Activated naive CD8-positive, alpha-beta T cell treated with anti-CD3 and anti-CD28 coated beads, Interleukin-2, amount 50 U/mL, for 16 hours (primary cell): Measurements from ENCODE around the gene SEMA4D.
A peak's percentile ranks its signal among the peaks of the same experiment; 100 is the strongest.

Source experiments
- DNase-seq: peaks from one replicate; pipeline ENCODE4 v3.0.0-alpha.2; 2020; ENCODE audit warnings: low read depth, low spot score

Gene SEMA4D

DNA sequence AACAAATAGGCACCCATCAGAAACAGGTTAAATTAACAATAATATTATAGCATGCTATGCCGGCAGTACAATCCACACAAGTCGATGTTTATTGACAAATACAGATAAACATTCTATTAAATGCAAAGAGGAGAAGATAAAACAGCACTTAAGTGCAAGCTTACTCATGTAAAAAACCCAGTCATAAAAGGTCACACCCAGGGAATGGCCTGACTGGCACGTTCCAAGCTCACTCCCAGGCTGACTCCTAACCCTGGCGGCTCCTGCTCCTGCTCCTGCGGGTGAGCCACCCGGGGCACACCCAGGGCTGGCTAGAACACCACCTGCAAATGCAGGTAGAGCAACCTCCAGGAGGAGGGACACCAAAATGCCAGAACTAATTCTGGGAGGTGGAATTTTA is 66.9 kb downstream of the SEMA4D start:
- no peak for DNase-seq

DNA sequence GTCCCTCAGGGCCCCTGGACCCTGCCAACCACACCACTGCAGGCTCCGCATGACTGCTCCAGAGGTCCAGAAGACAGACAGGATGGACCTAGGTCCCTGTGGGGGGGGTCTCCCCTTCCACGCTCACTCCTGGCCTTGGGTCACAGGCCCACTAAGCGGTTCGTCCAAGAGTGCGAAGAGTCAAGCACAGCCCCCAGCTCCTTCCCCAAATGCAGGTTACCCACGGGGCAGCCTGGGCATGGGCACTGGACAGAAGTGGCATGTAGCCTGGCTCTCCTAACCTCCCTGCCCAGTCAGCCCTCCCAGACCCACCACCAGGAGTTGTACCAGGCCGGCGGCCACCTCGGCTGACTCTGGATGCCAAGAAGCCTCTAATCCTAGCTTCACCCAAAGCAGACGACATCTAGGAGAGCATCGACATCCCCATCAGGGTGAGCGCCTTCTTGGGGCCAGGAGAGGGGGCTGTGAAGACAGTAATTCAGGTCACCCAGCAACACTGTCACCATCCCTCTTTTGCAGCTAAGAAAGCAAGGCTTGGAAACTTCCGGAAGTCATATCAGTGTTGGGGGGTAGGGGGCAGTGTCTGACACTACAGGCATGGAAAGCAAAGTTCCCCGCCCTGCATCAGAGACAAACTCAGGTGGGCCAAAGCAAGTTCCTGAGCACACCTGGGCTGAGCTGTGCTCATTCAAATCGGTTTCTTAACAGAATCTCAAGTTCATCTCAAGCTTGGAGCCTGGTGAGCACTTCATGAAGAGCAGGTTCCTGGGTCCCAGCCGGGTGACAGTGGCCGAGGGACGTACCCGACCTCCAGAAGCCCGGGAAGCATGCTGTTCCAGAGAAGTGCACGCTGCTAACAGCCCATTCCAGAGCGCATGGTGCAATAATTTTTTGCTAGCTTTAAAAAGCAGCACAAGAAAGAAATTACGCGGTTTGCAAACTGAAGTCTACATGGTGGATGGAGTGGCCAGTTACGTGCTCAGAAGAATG is 68.7 kb downstream of the SEMA4D start:
- DNase-seq: no peak

DNA sequence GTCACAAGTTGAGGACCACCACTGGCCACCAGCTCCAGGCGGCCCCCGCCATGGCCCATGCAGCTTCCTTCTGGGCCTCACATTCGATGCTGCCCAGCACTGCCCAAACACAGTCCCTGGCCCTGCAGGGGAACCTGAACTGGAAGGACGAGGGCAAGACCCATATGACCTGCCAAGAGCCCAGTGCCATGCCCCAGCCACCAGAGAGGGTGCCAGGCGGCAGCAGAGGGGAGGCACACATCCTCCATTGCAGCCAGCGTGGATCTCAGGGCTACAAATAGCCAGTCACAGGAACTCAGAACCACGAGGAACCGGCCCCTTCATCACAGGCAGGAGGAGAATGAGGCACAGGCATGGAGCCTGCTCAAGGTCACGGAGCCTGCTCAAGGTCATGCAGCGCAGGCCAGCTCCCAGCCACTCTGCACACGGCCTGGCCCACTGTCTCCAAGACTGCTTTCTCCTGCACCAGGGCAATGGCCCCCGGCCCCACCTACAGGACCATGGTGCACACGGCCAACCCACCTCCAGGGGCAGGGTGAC is 69.6 kb downstream of the SEMA4D start:
- DNase-seq: no peak

DNA sequence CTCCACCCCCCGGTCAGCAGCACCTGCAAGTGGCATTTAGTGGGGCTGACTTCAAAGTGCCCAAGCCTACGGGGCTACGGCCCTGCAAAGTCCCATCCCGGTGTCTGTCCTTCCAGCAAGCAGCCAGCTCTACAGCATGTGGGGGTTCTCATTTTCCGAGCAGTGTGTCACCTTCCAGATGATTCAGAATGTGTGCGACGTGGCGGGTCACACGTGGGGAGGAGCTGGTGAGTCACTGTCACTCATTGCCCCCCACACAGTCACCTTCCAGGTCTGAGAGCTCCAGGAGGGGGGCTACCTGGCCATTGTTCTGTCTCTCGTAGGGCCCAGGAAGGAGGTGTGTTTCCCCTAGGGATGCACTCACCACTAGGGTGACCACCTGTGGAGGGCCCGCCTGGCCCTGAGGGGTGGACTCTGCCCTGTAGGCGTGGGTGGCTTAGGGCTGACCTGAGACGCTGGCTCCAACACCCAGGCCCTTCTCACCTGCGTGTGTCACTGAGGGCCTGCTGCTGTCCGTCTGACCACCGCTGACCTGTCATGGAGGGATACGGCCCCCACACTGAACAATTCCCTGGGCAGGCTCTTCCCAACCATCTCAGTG is 70.2 kb downstream of the SEMA4D start:
- peak; percentile 74 for DNase-seq

DNA sequence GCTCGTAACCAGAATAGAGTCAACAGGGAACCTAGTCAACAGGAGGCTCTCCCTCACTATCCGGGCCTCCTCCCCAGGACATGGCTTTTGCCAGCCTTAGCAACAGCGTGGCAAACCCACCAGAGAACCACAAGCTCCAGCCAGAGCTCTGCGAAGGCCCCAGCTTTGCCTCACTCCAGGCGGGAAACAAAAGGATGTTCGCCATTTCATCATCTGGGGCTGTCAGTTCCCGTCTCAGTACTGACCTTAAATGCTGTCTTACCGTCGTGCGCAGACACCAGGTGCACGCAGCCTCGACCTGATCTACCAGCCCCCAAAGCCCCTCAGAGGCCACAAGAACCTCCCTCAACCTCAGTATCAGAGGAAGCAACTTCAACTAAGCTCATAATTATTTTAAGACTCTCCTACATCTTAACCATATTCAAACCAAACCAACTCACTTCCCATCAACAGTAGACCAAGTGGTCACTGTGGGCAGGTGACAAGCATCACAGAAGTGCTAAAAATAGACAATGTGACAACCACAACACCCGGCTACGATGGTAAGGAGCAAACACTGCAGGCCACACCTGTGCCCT is 71.4 kb downstream of the SEMA4D start:
- DNase-seq: no peak

DNA sequence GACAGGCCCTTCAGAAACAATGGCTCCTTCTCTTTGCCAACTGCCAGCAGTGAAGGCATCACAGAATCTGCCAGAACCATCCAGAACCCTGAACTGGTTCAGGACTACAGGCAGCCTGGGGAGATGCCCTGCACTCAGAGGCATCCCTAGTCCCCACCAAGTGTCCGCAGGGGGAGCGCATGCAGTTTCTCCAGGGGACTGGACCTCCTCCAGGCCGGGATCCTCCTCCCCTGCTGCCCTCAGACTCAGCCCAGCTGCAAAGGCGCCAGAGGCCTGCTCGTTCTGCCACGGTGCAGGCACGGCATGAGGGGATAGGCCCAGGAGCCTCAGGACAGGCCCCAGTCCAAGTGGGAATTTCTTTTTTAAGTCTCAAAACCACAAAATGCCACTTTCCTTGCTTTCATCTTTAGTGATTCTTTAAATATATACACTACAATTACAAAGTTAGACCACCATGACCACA is 72.0 kb downstream of the SEMA4D start:
- no peak for DNase-seq

DNA sequence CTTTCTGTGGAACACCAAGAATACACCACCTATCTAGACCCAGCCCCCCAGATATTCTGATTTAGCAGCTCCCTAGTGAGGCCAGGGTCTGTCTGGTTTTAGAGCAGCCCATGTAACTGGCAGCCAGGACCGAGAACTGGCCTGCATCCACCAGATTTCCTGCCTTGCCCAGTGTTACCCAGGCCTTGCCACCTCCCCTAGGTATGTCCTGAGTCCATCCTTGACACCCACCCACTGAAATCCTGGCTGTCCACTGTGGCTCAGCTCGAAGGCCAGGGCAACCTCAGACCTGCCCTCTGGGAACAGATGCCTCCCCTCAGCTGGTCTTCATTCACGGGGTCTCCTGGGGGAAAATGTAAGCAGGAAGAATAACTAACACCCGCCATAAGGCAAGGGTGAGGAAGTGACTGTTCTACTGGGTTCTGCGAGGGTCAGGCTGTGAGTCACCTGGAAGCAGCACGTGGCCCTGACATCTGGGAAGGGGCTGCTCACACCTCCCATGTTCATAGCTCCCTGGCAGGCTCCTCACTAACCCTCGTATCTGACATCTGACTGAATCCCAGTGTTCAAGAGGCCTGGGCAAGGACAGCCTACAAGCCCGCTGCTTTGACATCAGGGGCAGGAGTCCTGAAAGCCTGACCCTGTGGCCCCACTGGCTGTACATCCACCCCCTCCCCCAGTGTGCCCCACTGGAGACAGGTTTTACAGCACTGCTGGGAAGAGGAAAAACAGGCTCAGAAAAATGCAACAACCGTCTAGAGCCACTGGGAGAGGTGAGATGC is 72.7 kb downstream of the SEMA4D start:
- no peak for DNase-seq

DNA sequence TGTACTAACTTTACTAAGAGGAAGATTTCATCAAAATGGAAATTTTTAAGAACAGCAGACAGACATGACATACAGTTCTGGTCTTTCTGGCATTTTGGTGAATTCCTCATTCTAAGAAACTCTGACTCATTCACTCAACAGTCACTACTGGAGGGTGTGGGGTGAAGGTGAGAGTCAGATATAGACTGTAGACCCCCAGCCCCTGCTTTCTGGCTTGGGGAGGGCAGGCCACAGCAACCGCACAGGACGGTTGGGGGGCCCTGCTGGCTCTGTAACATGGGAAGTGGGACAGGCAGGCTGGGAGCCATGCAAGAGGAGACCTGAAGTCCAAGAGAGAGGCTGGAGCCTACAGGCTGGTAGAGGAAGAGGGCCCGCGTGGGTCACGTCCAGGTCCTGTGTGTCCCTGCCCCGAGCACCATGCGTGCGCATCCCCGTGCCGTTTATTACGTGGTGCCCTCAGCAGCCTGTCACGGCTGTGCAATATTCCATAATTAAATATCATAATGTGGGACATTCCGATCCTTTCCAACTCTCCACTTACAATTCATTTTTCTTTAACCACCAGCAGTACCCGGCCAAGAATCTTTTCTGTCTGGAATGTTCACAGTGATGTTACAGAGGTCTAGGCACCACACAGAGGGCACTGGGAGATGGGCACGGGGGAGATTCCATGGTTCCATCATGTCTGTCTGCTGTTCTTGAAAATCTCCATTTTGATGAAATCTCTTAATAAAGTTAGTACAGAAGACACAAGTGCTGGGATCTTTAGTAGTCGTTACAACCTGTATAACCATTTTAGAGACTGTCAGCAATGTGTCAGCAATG is 75.5 kb downstream of the SEMA4D start:
- no peak for DNase-seq

DNA sequence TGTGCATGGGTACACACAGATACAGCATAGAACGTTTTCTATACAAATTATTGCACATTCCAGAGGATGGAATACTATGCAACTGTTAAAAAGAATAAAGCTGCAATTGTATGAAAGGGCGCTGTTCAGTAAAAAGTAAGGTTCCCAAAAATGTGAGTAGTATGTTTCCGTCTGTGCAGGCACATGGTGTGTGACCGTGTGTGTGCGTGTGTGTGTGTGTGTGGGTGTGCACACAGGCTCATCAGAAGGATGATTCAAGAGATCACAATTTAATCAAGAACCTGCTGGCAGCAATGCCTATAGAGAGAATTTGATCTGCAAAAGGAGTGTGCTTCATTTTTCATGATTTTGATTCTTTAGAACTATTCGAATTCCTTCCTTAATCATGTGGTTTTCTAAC is 76.3 kb downstream of the SEMA4D start:
- DNase-seq: no peak

DNA sequence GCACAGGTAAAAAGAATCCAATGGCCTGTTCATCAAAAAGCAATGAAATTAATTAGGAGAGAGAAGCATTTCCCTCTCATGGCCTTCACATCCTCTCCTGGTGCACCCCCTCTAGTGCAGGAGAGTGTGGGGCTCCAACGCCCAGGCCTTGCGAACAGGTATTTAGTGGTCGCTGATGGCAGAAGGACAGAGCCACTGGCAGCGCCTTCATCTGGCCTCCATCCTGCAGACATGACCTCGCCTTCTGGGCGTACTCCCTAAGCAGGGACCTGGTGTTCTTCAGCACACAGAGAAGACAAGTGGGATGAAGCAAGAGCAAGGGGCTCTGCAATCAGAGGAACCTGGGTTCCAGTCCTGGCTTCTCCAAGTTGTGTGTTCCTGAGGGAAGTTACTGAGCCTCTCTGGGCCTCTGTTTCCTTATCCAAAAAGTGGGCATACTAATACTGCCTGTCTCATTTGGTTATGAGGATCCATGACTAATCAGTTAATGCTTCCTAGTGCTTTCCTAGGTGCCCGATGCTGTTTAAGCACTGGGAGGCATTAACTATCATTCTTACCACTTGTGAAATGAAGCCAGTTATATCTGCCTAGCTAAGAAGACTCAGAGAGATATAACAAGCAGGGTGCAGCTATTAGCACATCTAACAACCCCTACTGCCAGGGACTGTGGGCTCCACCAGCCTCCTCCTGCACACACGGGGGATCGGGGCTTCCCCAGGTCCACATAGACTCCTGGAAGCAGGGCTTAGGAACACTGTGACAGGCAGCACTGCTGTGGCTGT is 77.3 kb downstream of the SEMA4D start:
- DNase-seq: no peak

DNA sequence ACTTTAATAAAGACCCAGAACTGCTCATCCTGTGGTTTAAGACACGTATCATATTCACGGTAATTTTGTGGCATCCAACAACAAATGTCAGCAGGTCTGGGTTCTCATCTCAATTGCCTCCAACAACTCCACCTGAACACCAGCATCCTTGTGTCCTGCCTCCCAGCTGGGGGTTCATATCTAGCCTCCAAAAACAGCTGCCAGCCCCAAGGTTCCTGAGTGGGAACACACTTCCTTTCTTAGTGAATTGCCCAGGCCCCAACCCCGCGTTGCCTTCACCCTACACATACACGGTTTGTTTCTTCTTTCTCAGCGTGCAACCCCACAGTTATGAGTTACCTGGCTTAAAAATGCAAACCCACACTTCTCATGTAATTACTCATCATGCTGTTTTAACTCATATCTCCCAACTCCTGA is 77.9 kb downstream of the SEMA4D start:
- DNase-seq: no peak

DNA sequence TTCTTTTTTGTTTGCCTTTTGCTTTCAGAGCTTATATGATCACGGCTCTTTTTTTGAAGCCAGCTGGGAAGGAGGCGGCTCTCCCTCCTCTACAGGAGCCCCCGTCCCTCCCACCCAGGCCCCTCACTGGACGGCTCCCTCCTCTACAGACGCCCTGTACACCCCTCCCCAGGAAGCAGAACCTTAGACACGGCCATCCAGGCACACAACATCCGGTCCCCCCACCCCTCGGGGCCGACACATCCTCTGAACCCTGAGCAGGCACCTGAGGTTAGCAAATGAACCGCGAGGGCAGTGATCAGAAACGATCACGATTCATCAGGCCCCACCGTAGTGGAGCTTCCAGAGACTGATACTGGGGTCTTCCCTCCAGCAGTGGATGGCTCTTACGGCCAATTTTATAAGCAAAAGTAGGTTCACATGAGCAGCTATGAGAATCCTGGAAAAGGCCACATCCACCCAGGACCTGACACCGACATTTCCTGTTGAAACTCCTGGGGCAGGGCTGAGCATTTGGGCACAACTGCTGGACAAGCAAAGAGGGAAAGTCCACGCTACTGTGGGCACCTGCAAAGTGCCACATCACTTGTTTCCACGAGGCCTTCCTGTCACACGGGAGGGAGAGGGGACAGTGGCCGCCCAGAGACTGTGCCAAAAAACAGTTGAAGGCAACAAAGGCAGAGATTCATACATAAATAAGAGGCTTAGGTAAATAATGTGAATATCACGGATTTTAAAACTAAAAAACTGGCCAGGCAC is 78.9 kb downstream of the SEMA4D start:
- DNase-seq: peak; percentile 52

DNA sequence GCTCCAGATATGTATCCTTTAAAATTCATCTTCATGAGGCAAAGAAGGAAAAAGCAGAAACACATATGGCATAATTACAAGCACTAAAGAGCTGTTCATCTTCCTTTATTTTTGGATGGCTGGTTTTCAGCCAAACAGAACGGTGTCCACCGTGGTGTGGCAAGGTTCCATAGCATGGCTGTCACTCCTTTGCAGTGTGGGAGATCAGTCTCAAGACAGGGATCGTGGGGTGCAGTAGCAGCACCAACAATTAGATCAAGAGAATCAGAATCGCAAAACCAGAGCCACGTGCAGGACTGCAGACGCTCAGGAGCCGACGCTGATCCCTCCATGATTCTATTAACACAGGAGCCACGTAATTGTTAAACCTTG is 79.5 kb downstream of the SEMA4D start:
- DNase-seq: no peak

DNA sequence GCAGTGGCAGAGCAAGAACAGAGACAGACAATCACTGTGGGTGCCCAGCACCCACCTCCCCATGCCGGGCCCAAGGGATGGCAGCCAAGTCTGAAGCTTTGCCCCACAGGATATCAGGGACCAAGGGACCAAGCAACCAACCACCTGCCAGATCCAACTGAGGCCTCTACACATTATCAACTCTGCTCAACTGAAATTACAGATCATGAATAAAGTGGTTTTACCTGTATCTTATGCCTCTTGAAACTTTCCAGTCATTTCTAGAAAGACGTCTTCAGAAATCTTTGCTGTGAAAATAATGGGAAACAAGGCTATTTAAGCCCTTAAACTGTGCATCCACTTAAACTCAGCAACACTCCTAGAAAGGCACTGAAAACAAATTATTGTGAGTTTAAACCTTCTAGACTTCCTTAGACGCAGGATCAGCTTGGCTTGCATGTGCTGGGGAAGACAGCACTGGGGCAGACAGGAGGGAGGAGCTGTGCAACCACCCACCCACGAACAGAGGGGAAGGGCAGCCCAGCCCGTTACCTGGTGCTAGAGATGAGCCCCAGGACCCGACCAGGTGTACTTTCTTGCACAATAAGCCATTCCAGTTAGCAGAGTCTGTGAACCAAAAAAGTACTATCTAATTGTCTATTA is 80.0 kb downstream of the SEMA4D start:
- DNase-seq: no peak

DNA sequence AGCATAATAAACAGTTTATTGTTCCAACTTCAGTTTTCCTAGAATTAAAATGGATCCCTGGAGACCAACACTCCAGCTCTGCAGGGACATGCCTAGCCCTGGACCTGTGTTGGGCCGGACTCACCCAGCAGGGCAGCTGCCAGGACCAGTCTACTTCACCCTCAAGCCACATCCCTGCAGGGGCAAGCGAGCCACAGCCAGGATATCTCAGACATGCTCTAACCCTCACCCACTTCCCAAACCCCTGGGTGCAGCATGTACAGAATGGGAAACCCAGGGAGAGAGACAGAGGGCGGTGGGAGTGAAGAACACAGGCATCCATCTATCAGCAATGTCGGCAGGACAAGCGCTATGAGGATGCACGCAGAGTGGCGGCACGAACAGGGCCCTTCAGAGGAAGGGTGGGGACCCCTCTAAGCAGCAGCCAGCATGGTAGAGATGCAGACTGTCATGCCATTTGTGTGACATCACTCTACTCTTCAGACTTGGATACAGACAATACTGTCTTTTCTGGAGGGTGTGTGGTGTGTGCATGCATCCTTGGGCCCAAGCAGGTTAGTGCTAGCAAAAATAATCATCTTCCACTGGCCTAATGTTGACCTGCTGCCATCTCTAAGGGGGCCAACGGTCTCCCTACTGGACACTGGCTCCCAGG is 83.1 kb downstream of the SEMA4D start:
- DNase-seq: no peak

DNA sequence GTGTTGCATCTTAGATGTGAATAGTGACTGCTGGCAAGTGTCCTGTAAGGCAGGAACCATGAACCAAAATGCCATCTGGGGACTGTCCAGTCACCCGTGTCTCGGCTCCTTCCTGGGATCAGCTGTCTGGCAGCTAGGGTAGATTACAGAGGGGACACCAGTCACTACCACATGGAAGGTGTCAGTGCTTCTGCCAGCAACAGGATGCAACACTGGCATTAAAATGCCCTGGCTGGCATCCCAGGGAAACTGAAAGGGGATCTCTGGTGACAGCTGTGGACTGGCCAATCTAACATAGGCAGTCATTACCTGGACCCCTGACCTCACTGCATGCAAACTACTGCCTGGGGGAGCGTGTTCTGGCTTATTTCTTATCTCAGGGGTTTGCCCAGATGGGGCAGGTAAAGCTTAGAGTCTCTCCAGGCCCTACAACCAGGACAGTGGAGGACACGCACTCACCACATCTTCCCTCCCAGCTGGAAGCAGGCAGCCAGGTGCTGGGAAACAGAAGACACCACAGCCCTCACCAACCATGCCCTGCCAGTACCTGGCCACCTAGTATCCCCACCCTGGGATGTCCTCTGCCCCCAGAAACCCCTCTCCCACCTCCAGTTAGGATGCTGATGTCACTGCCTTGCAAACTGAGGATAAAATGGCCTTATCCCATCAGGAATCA is 83.8 kb downstream of the SEMA4D start:
- DNase-seq: no peak

DNA sequence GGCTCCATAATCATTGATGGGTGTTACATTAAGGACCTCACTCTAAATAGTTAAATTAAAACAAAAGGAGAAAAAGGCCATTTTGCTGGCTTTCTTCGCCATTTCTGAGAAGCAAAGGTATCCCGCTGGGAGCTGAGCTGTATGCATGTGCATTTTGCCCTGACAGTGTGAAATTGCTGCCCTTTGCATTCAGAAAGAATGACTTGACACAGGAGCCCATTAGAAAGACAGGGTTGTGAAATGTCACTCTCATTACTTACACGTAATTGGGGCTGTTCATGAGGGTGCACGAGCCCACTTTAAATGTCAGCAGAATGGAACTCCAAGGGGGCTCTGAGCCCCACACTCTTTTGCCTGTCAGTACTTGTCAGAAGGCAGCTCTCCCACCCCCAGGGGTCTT is 85.0 kb downstream of the SEMA4D start:
- DNase-seq: no peak

DNA sequence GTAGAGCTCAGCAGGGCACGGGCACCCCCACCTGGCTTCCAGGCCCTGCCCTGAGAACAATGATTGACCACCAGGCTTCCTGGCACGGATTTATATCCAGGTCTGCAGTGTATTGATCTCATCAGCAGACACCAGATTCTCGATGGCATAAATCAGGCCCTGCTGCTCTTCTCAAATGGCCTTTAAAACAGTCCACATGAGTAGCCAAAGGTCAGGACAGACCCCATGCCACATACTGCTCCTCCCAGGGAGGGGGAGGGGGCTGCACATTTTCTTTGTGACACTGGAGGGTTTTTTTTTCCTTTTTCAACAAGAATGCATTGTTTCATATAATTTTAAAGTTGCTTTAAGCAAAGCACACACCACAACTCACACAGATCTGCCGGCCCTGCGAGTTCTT is 85.4 kb downstream of the SEMA4D start:
- no peak for DNase-seq
